Skeletal muscle tissue (tissue), 4 donors: ENCODE results near the gene LAMA2. TPM values are rescaled to one million over a fixed set of nuclear protein-coding genes. Genes with fewer than 3 reads are reported as not detected.
"Not testable (repeated sequence)": the region's sequence is repeated elsewhere in the genome, so short reads cannot be mapped to it uniquely, and the experiment has no call there.

ENCODE experiments used
- H3K27ac ChIP-seq: one replicate; pipeline ENCODE4 v1.7.0; 2013; ENCODE audit warnings: mild to moderate bottlenecking, low read depth, low read length, inconsistent platforms
- H3K27me3 ChIP-seq, 3 donors: one replicate each; pipeline ENCODE4 v1.7.0; 2013; ENCODE audit warnings: low read length in 3 of 3; ENCODE audit not compliant: control insufficient read depth in 3 of 3, insufficient read depth in 3 of 3
- H3K36me3 ChIP-seq, 3 donors: one replicate each; pipeline ENCODE4 v1.7.0; 2013; ENCODE audit warnings: low read length in 3 of 3; ENCODE audit not compliant: control insufficient read depth in 3 of 3, insufficient read depth in 3 of 3
- H3K4me1 ChIP-seq, 3 donors: one replicate each; pipeline ENCODE4 v1.7.0; 2013; ENCODE audit warnings: low read length in 3 of 3, mild to moderate bottlenecking in 3 of 3; ENCODE audit not compliant: control insufficient read depth in 3 of 3, insufficient read depth in 3 of 3
- H3K4me3 ChIP-seq, 3 donors: one replicate each; pipeline ENCODE4 v1.7.0; 2013; ENCODE audit warnings: low read length in 3 of 3
- H3K9ac ChIP-seq, 3 donors: one replicate each; pipeline ENCODE4 v1.7.0; 2013; ENCODE audit warnings: low read length in 3 of 3, mild to moderate bottlenecking in 3 of 3, moderate library complexity in 2 of 3, low read depth in 1 of 3
- H3K9me3 ChIP-seq, 3 donors: one replicate each; pipeline ENCODE4 v1.7.0; 2013; ENCODE audit warnings: low read length in 3 of 3; ENCODE audit not compliant: control insufficient read depth in 3 of 3
- total RNA-seq: library from RNA; depleted of rRNA; stranded (reverse); fragments of >200 nt; gene quantifications from one replicate; pipeline ENCODE4 v1.2.3, GENCODE V29; 2014
- donor health status: Osteomylitis.

Gene LAMA2
- total RNA-seq, 1 donor from 2014 or later = 187 TPM

- no peaks in the 10 kb centered on the region for H3K27me3 ChIP-seq
- H3K9ac ChIP-seq = no peak overlapping the region
- no peaks in the 10 kb centered on the region for H3K4me1 ChIP-seq
- peaks cover 0 to 7% (median 0%) of the 10 kb centered on the region in 3 donors for H3K36me3 ChIP-seq
- peaks cover 0 to 2% (median 0%) of the 10 kb centered on the region in 3 donors for H3K9me3 ChIP-seq
- no peak overlapping the region for H3K27ac ChIP-seq
- H3K4me3 ChIP-seq = no peak overlapping the region
Observed at GRCh38 chr6:129047834-129048233, 164.9 kb downstream of the LAMA2 start.

GRCh38 chr6:129050086-129050485, 167.1 kb downstream of the LAMA2 start:
- Histone ChIP-seq H3K36me3 (peaks cover 0 to 7% (median 0%) of the 10 kb centered on the region in 3 donors), H3K27ac (no peak overlapping the region), H3K4me3 (no peak overlapping the region), H3K9ac (no peak overlapping the region), H3K27me3 (no peaks in the 10 kb centered on the region), H3K9me3 (no peaks in the 10 kb centered on the region), H3K4me1 (no peaks in the 10 kb centered on the region)

- H3K9ac ChIP-seq, H3K27me3 ChIP-seq, H3K4me3 ChIP-seq, H3K36me3 ChIP-seq, H3K9me3 ChIP-seq, H3K27ac ChIP-seq, H3K4me1 ChIP-seq: not testable (repeated sequence)
Observed at GRCh38 chr6:129053143-129053542, 170.2 kb downstream of the LAMA2 start.

- H3K27me3 ChIP-seq = no peaks in the 10 kb centered on the region
- no peaks in the 10 kb centered on the region for H3K9me3 ChIP-seq
- no peak overlapping the region for H3K27ac ChIP-seq
- H3K4me1 ChIP-seq = no peaks in the 10 kb centered on the region
- H3K4me3 ChIP-seq = no peak overlapping the region
- no peak overlapping the region for H3K9ac ChIP-seq
- H3K36me3 ChIP-seq = peaks cover 0 to 3% (median under 1%) of the 10 kb centered on the region in 3 donors
Observed at GRCh38 chr6:129055796-129056195, 172.9 kb downstream of the LAMA2 start.

GRCh38 chr6:129059650-129060049, 176.7 kb downstream of the LAMA2 start:
- no peaks in the 10 kb centered on the region for H3K27me3 ChIP-seq
- no peak overlapping the region for H3K4me3 ChIP-seq
- H3K4me1 ChIP-seq = no peaks in the 10 kb centered on the region
- H3K9me3 ChIP-seq = no peaks in the 10 kb centered on the region
- H3K9ac ChIP-seq = no peak overlapping the region
- H3K36me3 ChIP-seq = peaks cover 0 to 4% (median 0%) of the 10 kb centered on the region in 3 donors
- no peak overlapping the region for H3K27ac ChIP-seq

GRCh38 chr6:129069006-129069405, 186.1 kb downstream of the LAMA2 start:
- Histone ChIP-seq H3K4me3 (no peak overlapping the region), H3K9ac (no peak overlapping the region), H3K9me3 (no peaks in the 10 kb centered on the region), H3K36me3 (no peaks in the 10 kb centered on the region), H3K4me1 (no peaks in the 10 kb centered on the region), H3K27ac (no peak overlapping the region), H3K27me3 (no peaks in the 10 kb centered on the region)

- H3K36me3 ChIP-seq = no peaks in the 10 kb centered on the region
- H3K4me1 ChIP-seq = no peaks in the 10 kb centered on the region
- H3K4me3 ChIP-seq = no peak overlapping the region
- no peaks in the 10 kb centered on the region for H3K27me3 ChIP-seq
- no peak overlapping the region for H3K9ac ChIP-seq
- H3K27ac ChIP-seq = no peak overlapping the region
- no peaks in the 10 kb centered on the region for H3K9me3 ChIP-seq
Observed at GRCh38 chr6:129073051-129073450, 190.1 kb downstream of the LAMA2 start.

GRCh38 chr6:129073691-129074395, 190.9 kb downstream of the LAMA2 start:
- Histone ChIP-seq H3K9ac (no peak overlapping the region), H3K4me1 (no peaks in the 10 kb centered on the region), H3K9me3 (no peaks in the 10 kb centered on the region), H3K36me3 (no peaks in the 10 kb centered on the region), H3K27me3 (no peaks in the 10 kb centered on the region), H3K4me3 (no peak overlapping the region), H3K27ac (no peak overlapping the region)

- Histone ChIP-seq H3K9ac (no peak overlapping the region), H3K27me3 (no peaks in the 10 kb centered on the region), H3K4me1 (no peaks in the 10 kb centered on the region), H3K27ac (no peak overlapping the region), H3K36me3 (no peaks in the 10 kb centered on the region), H3K4me3 (no peak overlapping the region), H3K9me3 (no peaks in the 10 kb centered on the region)
Observed at GRCh38 chr6:129084406-129084805, 201.5 kb downstream of the LAMA2 start.

- H3K9ac ChIP-seq, H3K9me3 ChIP-seq, H3K4me3 ChIP-seq, H3K4me1 ChIP-seq, H3K27ac ChIP-seq, H3K36me3 ChIP-seq, H3K27me3 ChIP-seq: not testable (repeated sequence)
Observed at GRCh38 chr6:129088481-129088880, 205.5 kb downstream of the LAMA2 start.
